ENCODE data around the gene PPP2R2B. TPM values are rescaled to one million over a fixed set of nuclear protein-coding genes. Genes with fewer than 3 reads are reported as not detected.

Gene PPP2R2B
- total and polyA plus RNA-seq, 7 experiments from 2014 or later: 0.15 to 14.1 (median 0.58) TPM

- Histone ChIP-seq H3K9me3 (ENCODE audit: control insufficient read depth in 2 of 3, low read length in 3 of 3) (no peaks in the 10 kb centered on the region), H3K27me3 (ENCODE audit: control insufficient read depth in 2 of 2, insufficient read depth in 2 of 2, low read length in 2 of 2) (no peaks in the 10 kb centered on the region), H3K4me1 (ENCODE audit: control insufficient read depth in 2 of 2, insufficient read depth in 2 of 2, low read length in 2 of 2) (peaks cover 0 to 18% of the 10 kb centered on the region in 2 donors), H3K27ac (ENCODE audit: low read depth, low read length) (no peak overlapping the region), H3K4me3 (ENCODE audit: low read length) (no peak overlapping the region), H3K36me3 (ENCODE audit: control insufficient read depth in 2 of 3, insufficient read depth in 3 of 3, low read length in 3 of 3) (no peaks in the 10 kb centered on the region)
- POLR2A ChIA-PET: no interaction called here
- ATAC-seq (no peak), DNase-seq (no peak)
- Mint-ChIP-seq H3K27me3 (peaks cover 0 to 2% (median 0%) of the 10 kb centered on the region in 5 donors), H3K4me1 (peaks cover 0 to 13% (median 2%) of the 10 kb centered on the region in 7 donors), H3K4me3 (no peak overlapping the region), H3K9me3 (peaks cover 0 to 2% (median 0%) of the 10 kb centered on the region in 11 donors), H3K27ac (no peak overlapping the region), H3K36me3 (no peaks in the 10 kb centered on the region)
- intact Hi-C loops (cut with micrococcal nuclease): no loop called here
- CTCF ChIA-PET: interaction anchor here (0.6 kb wide), 1 partner anchor 1683 kb away, joined by 11 read pairs; no protein-coding TSS in a partner anchor
These were observed 111.0 kb downstream of the PPP2R2B start for GRCh38 chr5:146767534-146767933.

GRCh38 chr5:146766013-146766412 lies 112.5 kb downstream of the PPP2R2B start:
- Mint-ChIP-seq H3K27me3 (no peaks in the 10 kb centered on the region), H3K27ac (no peak overlapping the region), H3K4me3 (no peak overlapping the region), H3K4me1 (peaks cover 0 to 13% (median 2%) of the 10 kb centered on the region in 7 donors), H3K9me3 (peaks cover 0 to 2% (median 0%) of the 10 kb centered on the region in 11 donors), H3K36me3 (no peaks in the 10 kb centered on the region)
- ATAC-seq (no peak), DNase-seq (no peak)
- intact Hi-C loops (cut with micrococcal nuclease): no loop called here
- Histone ChIP-seq H3K27me3 (ENCODE audit: control insufficient read depth in 2 of 2, insufficient read depth in 2 of 2, low read length in 2 of 2) (no peaks in the 10 kb centered on the region), H3K9me3 (ENCODE audit: control insufficient read depth in 2 of 3, low read length in 3 of 3) (no peaks in the 10 kb centered on the region), H3K4me3 (ENCODE audit: low read length) (no peak overlapping the region), H3K4me1 (ENCODE audit: control insufficient read depth in 2 of 2, insufficient read depth in 2 of 2, low read length in 2 of 2) (peaks cover 0 to 18% of the 10 kb centered on the region in 2 donors), H3K36me3 (ENCODE audit: control insufficient read depth in 2 of 3, insufficient read depth in 3 of 3, low read length in 3 of 3) (no peaks in the 10 kb centered on the region), H3K27ac (ENCODE audit: low read depth, low read length) (no peak overlapping the region)
- ChIA-PET POLR2A (no interaction called here), CTCF (interaction anchor here (0.6 kb wide), 1 partner anchor 10 kb away, joined by 3 read pairs; no protein-coding TSS in a partner anchor)

- peaks cover 0 to 4% (median 0%) of the 10 kb centered on the region in 5 donors for H3K27me3 Mint-ChIP-seq
- Histone ChIP-seq H3K4me1 (ENCODE audit: control insufficient read depth in 2 of 2, insufficient read depth in 2 of 2, low read length in 2 of 2) (peaks cover 0 to 18% of the 10 kb centered on the region in 2 donors), H3K4me3 (ENCODE audit: low read length) (no peak overlapping the region), H3K9me3 (ENCODE audit: control insufficient read depth in 2 of 3, low read length in 3 of 3) (no peaks in the 10 kb centered on the region), H3K36me3 (ENCODE audit: control insufficient read depth in 2 of 3, insufficient read depth in 3 of 3, low read length in 3 of 3) (no peaks in the 10 kb centered on the region), H3K27ac (ENCODE audit: low read depth, low read length) (no peak overlapping the region), H3K27me3 (ENCODE audit: control insufficient read depth in 2 of 2, insufficient read depth in 2 of 2, low read length in 2 of 2) (no peaks in the 10 kb centered on the region)
- H3K27ac Mint-ChIP-seq: no peak overlapping the region
- ATAC-seq (peak; percentile 89), DNase-seq (no peak)
- POLR2A ChIA-PET: no interaction called here
- peak overlapping the region in 1 of 10 donors; percentile 4 for H3K4me3 Mint-ChIP-seq
- CTCF ChIA-PET: no interaction called here
- H3K36me3 Mint-ChIP-seq: peaks cover 0 to 4% (median 0%) of the 10 kb centered on the region in 5 donors
- peaks cover 0 to 17% (median 2%) of the 10 kb centered on the region in 7 donors for H3K4me1 Mint-ChIP-seq
- intact Hi-C loops (cut with micrococcal nuclease): no loop called here
- H3K9me3 Mint-ChIP-seq: peaks cover 0 to 4% (median 0%) of the 10 kb centered on the region in 11 donors
These were observed 113.3 kb downstream of the PPP2R2B start for GRCh38 chr5:146765089-146765832.

GRCh38 chr5:146762830-146763229 lies 115.7 kb downstream of the PPP2R2B start:
- Histone ChIP-seq H3K36me3 (ENCODE audit: control insufficient read depth in 2 of 3, insufficient read depth in 3 of 3, low read length in 3 of 3) (no peaks in the 10 kb centered on the region), H3K27ac (ENCODE audit: low read depth, low read length) (no peak overlapping the region), H3K9me3 (ENCODE audit: control insufficient read depth in 2 of 3, low read length in 3 of 3) (no peaks in the 10 kb centered on the region), H3K27me3 (ENCODE audit: control insufficient read depth in 2 of 2, insufficient read depth in 2 of 2, low read length in 2 of 2) (no peaks in the 10 kb centered on the region), H3K4me3 (ENCODE audit: low read length) (no peak overlapping the region), H3K4me1 (ENCODE audit: control insufficient read depth in 2 of 2, insufficient read depth in 2 of 2, low read length in 2 of 2) (peaks cover 0 to 17% of the 10 kb centered on the region in 2 donors)
- Mint-ChIP-seq H3K9me3 (peaks cover 0 to 6% (median 1%) of the 10 kb centered on the region in 11 donors), H3K27me3 (peaks cover 0 to 4% (median 0%) of the 10 kb centered on the region in 5 donors), H3K4me3 (no peak overlapping the region), H3K27ac (peak overlapping the region in 2 of 9 donors; percentile 27 to 43), H3K4me1 (peaks cover 0 to 26% (median 6%) of the 10 kb centered on the region in 7 donors), H3K36me3 (peaks cover 0 to 4% (median 0%) of the 10 kb centered on the region in 5 donors)
- no peak for DNase-seq
- ChIA-PET POLR2A (no interaction called here), CTCF (no interaction called here)
- ATAC-seq: no peak
- intact Hi-C loops (cut with micrococcal nuclease): no loop called here

GRCh38 chr5:146761811-146762210 lies 116.7 kb downstream of the PPP2R2B start:
- ChIA-PET CTCF (no interaction called here), POLR2A (no interaction called here)
- Histone ChIP-seq H3K27ac (ENCODE audit: low read depth, low read length) (no peak overlapping the region), H3K27me3 (ENCODE audit: control insufficient read depth in 2 of 2, insufficient read depth in 2 of 2, low read length in 2 of 2) (no peaks in the 10 kb centered on the region), H3K4me1 (ENCODE audit: control insufficient read depth in 2 of 2, insufficient read depth in 2 of 2, low read length in 2 of 2) (peaks cover 0 to 15% of the 10 kb centered on the region in 2 donors), H3K36me3 (ENCODE audit: control insufficient read depth in 2 of 3, insufficient read depth in 3 of 3, low read length in 3 of 3) (no peaks in the 10 kb centered on the region), H3K4me3 (ENCODE audit: low read length) (no peak overlapping the region), H3K9me3 (ENCODE audit: control insufficient read depth in 2 of 3, low read length in 3 of 3) (no peaks in the 10 kb centered on the region)
- no peak overlapping the region for H3K4me3 Mint-ChIP-seq
- intact Hi-C loops (cut with micrococcal nuclease): no loop called here
- DNase-seq (no peak), ATAC-seq (no peak)
- H3K27ac Mint-ChIP-seq: no peak overlapping the region
- H3K4me1 Mint-ChIP-seq: peaks cover 0 to 29% (median 8%) of the 10 kb centered on the region in 7 donors
- H3K27me3 Mint-ChIP-seq: peaks cover 0 to 4% (median 0%) of the 10 kb centered on the region in 5 donors
- peaks cover 0 to 4% (median 0%) of the 10 kb centered on the region in 5 donors for H3K36me3 Mint-ChIP-seq
- H3K9me3 Mint-ChIP-seq: peaks cover 0 to 6% (median under 1%) of the 10 kb centered on the region in 11 donors

GRCh38 chr5:146758938-146759337 lies 119.6 kb downstream of the PPP2R2B start:
- peaks cover 6 to 42% (median 15%) of the 10 kb centered on the region in 7 donors for H3K4me1 Mint-ChIP-seq
- no peak overlapping the region for H3K27ac Mint-ChIP-seq

More at GRCh38 chr5:146758938-146759337, 119.6 kb downstream of the PPP2R2B start:
- H3K27me3 Mint-ChIP-seq: peaks cover 0 to 6% (median 0%) of the 10 kb centered on the region in 5 donors
- H3K4me3 Mint-ChIP-seq: no peak overlapping the region
- H3K9me3 Mint-ChIP-seq: peaks cover 0 to 6% (median 1%) of the 10 kb centered on the region in 11 donors
- DNase-seq (no peak), ATAC-seq (no peak)
- Histone ChIP-seq H3K27me3 (ENCODE audit: control insufficient read depth in 2 of 2, insufficient read depth in 2 of 2, low read length in 2 of 2) (no peaks in the 10 kb centered on the region), H3K9me3 (ENCODE audit: control insufficient read depth in 2 of 3, low read length in 3 of 3) (no peaks in the 10 kb centered on the region), H3K4me3 (ENCODE audit: low read length) (no peak overlapping the region), H3K27ac (ENCODE audit: low read depth, low read length) (no peak overlapping the region), H3K4me1 (ENCODE audit: control insufficient read depth in 2 of 2, insufficient read depth in 2 of 2, low read length in 2 of 2) (peaks cover 9 to 20% of the 10 kb centered on the region in 2 donors), H3K36me3 (ENCODE audit: control insufficient read depth in 2 of 3, insufficient read depth in 3 of 3, low read length in 3 of 3) (no peaks in the 10 kb centered on the region)
- intact Hi-C loops (cut with micrococcal nuclease): no loop called here
- ChIA-PET POLR2A (interaction anchor here (1.2 kb wide), 1 partner anchor 36 kb away, joined by 3 read pairs; no protein-coding TSS in a partner anchor), CTCF (interaction anchor here (0.7 kb wide), 1 partner anchor 350 kb away, joined by 3 read pairs; no protein-coding TSS in a partner anchor)
- peaks cover 0 to 4% (median 0%) of the 10 kb centered on the region in 5 donors for H3K36me3 Mint-ChIP-seq
